Measurements from ENCODE around the gene ZNF644.

GRCh38 chr1:90993245-90993644 lies 28.6 kb downstream of the ZNF644 start:
- TF ChIP-seq CTCF (IDR thresholded peaks at IDR 0.05) (no peak), POLR2A (IDR thresholded peaks at IDR 0.05) (no peak)

Measured in heart left ventricle (tissue), 13 donors.